Adipocyte (in vitro differentiated cells): ENCODE data around the gene PRPF4.

Experiments used
- DNase-seq: peaks from one replicate; pipeline ENCODE4 v3.0.0-alpha.2; 2015; ENCODE audit warnings: low read depth
- H3K27me3 ChIP-seq: replicated peaks from 2 replicates; pipeline ENCODE4 v1.7.0; 2013; ENCODE audit warnings: mild to moderate bottlenecking, low read length, moderate library complexity; ENCODE audit not compliant: control insufficient read depth, insufficient read depth
- H3K36me3 ChIP-seq: 2 replicates; pipeline ENCODE4 v1.7.0; 2013; ENCODE audit warnings: low read length, mild to moderate bottlenecking, moderate library complexity; ENCODE audit not compliant: control insufficient read depth, insufficient read depth, severe bottlenecking
- H3K4me1 ChIP-seq: 2 replicates; pipeline ENCODE4 v1.7.0; 2013; ENCODE audit warnings: mild to moderate bottlenecking, low read length, moderate library complexity; ENCODE audit not compliant: control insufficient read depth, insufficient read depth
- H3K4me3 ChIP-seq: 2 replicates; pipeline ENCODE4 v1.7.0; 2013; ENCODE audit warnings: mild to moderate bottlenecking, low read length, moderate library complexity
- H3K9ac ChIP-seq: 2 replicates; pipeline ENCODE4 v1.7.0; 2013; ENCODE audit warnings: mild to moderate bottlenecking, low read length, moderate library complexity
- H3K9me3 ChIP-seq: 2 replicates; pipeline ENCODE4 v1.7.0; 2013; ENCODE audit warnings: mild to moderate bottlenecking, low read length, moderate library complexity; ENCODE audit not compliant: control insufficient read depth

Gene PRPF4

GRCh38 chr9:113316030-113316429 lies 40.6 kb downstream of the PRPF4 start:
- Histone ChIP-seq H3K36me3 (no peaks in the 10 kb centered on the region), H3K4me1 (peaks cover 9% of the 10 kb centered on the region), H3K9me3 (no peaks in the 10 kb centered on the region), H3K4me3 (no peak overlapping the region), H3K27me3 (no peaks in the 10 kb centered on the region), H3K9ac (no peak overlapping the region)
- no peak for DNase-seq

GRCh38 chr9:113317777-113318176 lies 42.3 kb downstream of the PRPF4 start:
- no peaks in the 10 kb centered on the region for H3K27me3 ChIP-seq
- peaks cover 9% of the 10 kb centered on the region for H3K4me1 ChIP-seq
- no peaks in the 10 kb centered on the region for H3K36me3 ChIP-seq
- H3K4me3 ChIP-seq: no peak overlapping the region
- no peak overlapping the region for H3K9ac ChIP-seq
- no peaks in the 10 kb centered on the region for H3K9me3 ChIP-seq
- peak; percentile 62 for DNase-seq

- Histone ChIP-seq H3K36me3 (no peaks in the 10 kb centered on the region), H3K9ac (no peak overlapping the region), H3K4me1 (peaks cover 9% of the 10 kb centered on the region), H3K27me3 (no peaks in the 10 kb centered on the region), H3K4me3 (no peak overlapping the region), H3K9me3 (no peaks in the 10 kb centered on the region)
- no peak for DNase-seq
Measured at GRCh38 chr9:113319054-113319453, 43.6 kb downstream of the PRPF4 start.

GRCh38 chr9:113320051-113320450 lies 44.6 kb downstream of the PRPF4 start:
- DNase-seq: no peak
- Histone ChIP-seq H3K27me3 (no peaks in the 10 kb centered on the region), H3K9me3 (no peaks in the 10 kb centered on the region), H3K4me3 (no peak overlapping the region), H3K9ac (no peak overlapping the region), H3K4me1 (peaks cover 9% of the 10 kb centered on the region), H3K36me3 (no peaks in the 10 kb centered on the region)

- Histone ChIP-seq H3K4me1 (peaks cover 6% of the 10 kb centered on the region), H3K36me3 (no peaks in the 10 kb centered on the region), H3K27me3 (no peaks in the 10 kb centered on the region), H3K9ac (no peak overlapping the region), H3K4me3 (no peak overlapping the region), H3K9me3 (no peaks in the 10 kb centered on the region)
- no peak for DNase-seq
Measured at GRCh38 chr9:113322671-113323070, 47.2 kb downstream of the PRPF4 start.

GRCh38 chr9:113326230-113326629 lies 50.8 kb downstream of the PRPF4 start:
- Histone ChIP-seq H3K27me3 (no peaks in the 10 kb centered on the region), H3K4me1 (no peaks in the 10 kb centered on the region), H3K36me3 (no peaks in the 10 kb centered on the region), H3K9ac (no peak overlapping the region), H3K9me3 (no peaks in the 10 kb centered on the region), H3K4me3 (no peak overlapping the region)
- DNase-seq: no peak

- Histone ChIP-seq H3K4me3 (no peak overlapping the region), H3K9me3 (no peaks in the 10 kb centered on the region), H3K9ac (no peak overlapping the region), H3K27me3 (no peaks in the 10 kb centered on the region), H3K4me1 (no peaks in the 10 kb centered on the region), H3K36me3 (no peaks in the 10 kb centered on the region)
- DNase-seq: no peak
Measured at GRCh38 chr9:113328045-113328782, 52.8 kb downstream of the PRPF4 start.

- Histone ChIP-seq H3K4me1 (no peaks in the 10 kb centered on the region), H3K36me3 (no peaks in the 10 kb centered on the region), H3K9me3 (no peaks in the 10 kb centered on the region), H3K9ac (no peak overlapping the region), H3K27me3 (no peaks in the 10 kb centered on the region), H3K4me3 (no peak overlapping the region)
- DNase-seq: no peak
Measured at GRCh38 chr9:113331780-113332179, 56.3 kb downstream of the PRPF4 start.

GRCh38 chr9:113337714-113338113 lies 62.3 kb downstream of the PRPF4 start:
- Histone ChIP-seq H3K9me3 (no peaks in the 10 kb centered on the region), H3K4me3 (no peak overlapping the region), H3K9ac (no peak overlapping the region), H3K4me1 (peaks cover 5% of the 10 kb centered on the region), H3K27me3 (no peaks in the 10 kb centered on the region), H3K36me3 (no peaks in the 10 kb centered on the region)
- no peak for DNase-seq

GRCh38 chr9:113340011-113340699 lies 64.7 kb downstream of the PRPF4 start, which contains the start of gene WDR31:
TSS of gene WDR31 (minus strand) at chr9:113340275. CDS start at chr9:113332022, 8,253 bp downstream.
- peak; percentile 95 for DNase-seq
- Histone ChIP-seq H3K36me3 (no peaks in the 10 kb centered on the region), H3K9me3 (no peaks in the 10 kb centered on the region), H3K4me3 (peak within 1 kb of the TSS; percentile 94), H3K27me3 (no peaks in the 10 kb centered on the region), H3K4me1 (peaks cover 14% of the 10 kb centered on the region), H3K9ac (peak within 1 kb of the TSS; percentile 89)

- H3K9me3 ChIP-seq: no peaks in the 10 kb centered on the region
- DNase-seq: no peak
- H3K27me3 ChIP-seq: no peaks in the 10 kb centered on the region
- H3K4me1 ChIP-seq: peaks cover 14% of the 10 kb centered on the region
- H3K4me3 ChIP-seq: no peak overlapping the region
- H3K36me3 ChIP-seq: no peaks in the 10 kb centered on the region
- no peak overlapping the region for H3K9ac ChIP-seq
Measured at GRCh38 chr9:113341712-113342410, 66.4 kb downstream of the PRPF4 start.
